Stimulated activated CD8-positive, alpha-beta memory T cell treated with anti-CD3 and anti-CD28 coated beads, Interleukin-7, amount 100 ng/mL, for 24 hours (primary cell): ENCODE measurements around the gene PISD.

ENCODE experiments used
- DNase-seq: peaks from one replicate; pipeline ENCODE4 v3.0.0-alpha.2; 2020; ENCODE audit warnings: low read depth

The PISD gene

GRCh38 chr22:31572939-31573338, 89.1 kb downstream of the PISD start:
- no peak for DNase-seq

GRCh38 chr22:31569126-31569525, 92.9 kb downstream of the PISD start:
- no peak for DNase-seq
